Loucy (cell line): ENCODE measurements around the gene HOXB4.

Experiments
- H2AFZ ChIP-seq: fragments of 200-600 bp; sonication (generic); 2 replicates; pipeline ENCODE4 v1.6.0; 2016; ENCODE audit warnings: antibody characterized with exemption, mild to moderate bottlenecking, low read length, moderate library complexity
- H3F3A ChIP-seq: fragments of 200-600 bp; 2 replicates; pipeline ENCODE4 v1.6.0; 2016; ENCODE audit warnings: antibody characterized with exemption, low read depth, mild to moderate bottlenecking
- H3K27me3 ChIP-seq: fragments of 200-600 bp; sonication (generic); 2 replicates; pipeline ENCODE4 v1.6.1; 2014; ENCODE audit warnings: low read length, mild to moderate bottlenecking; ENCODE audit not compliant: insufficient read depth, poor library complexity, severe bottlenecking
- H3K36me3 ChIP-seq: fragments of 200-600 bp; sonication (generic); 2 replicates; pipeline ENCODE4 v1.6.1; 2016; ENCODE audit warnings: low read length; ENCODE audit not compliant: insufficient read depth
- H3K4me1 ChIP-seq: fragments of 200-600 bp; sonication (generic); 2 replicates; pipeline ENCODE4 v1.5.1; 2014; ENCODE audit warnings: low read length, mild to moderate bottlenecking; ENCODE audit not compliant: insufficient read depth, poor library complexity, severe bottlenecking
- H3K4me2 ChIP-seq: fragments of 200-600 bp; sonication (generic); 2 replicates; pipeline ENCODE4 v1.6.0; 2014; ENCODE audit warnings: antibody characterized with exemption, low read length, low read depth, mild to moderate bottlenecking; ENCODE audit not compliant: poor library complexity, severe bottlenecking
- H3K4me3 ChIP-seq: fragments of 200-600 bp; sonication (generic); 2 replicates; pipeline ENCODE4 v1.5.1; 2014; ENCODE audit warnings: low read length, mild to moderate bottlenecking, mixed read lengths; ENCODE audit not compliant: poor library complexity, severe bottlenecking
- H3K79me2 ChIP-seq: fragments of 200-600 bp; sonication (generic); 2 replicates; pipeline ENCODE4 v1.6.1; 2014; ENCODE audit warnings: low read length; ENCODE audit not compliant: insufficient read depth
- H3K9ac ChIP-seq: fragments of 200-600 bp; sonication (generic); 2 replicates; pipeline ENCODE4 v1.6.0; 2014; ENCODE audit warnings: mild to moderate bottlenecking, low read depth, low read length, moderate library complexity; ENCODE audit not compliant: poor library complexity, severe bottlenecking
- H3K9me2 ChIP-seq: fragments of 200-600 bp; sonication (generic); replicated peaks from 2 replicates; pipeline ENCODE4 v1.6.1; 2016; ENCODE audit warnings: low read depth, low read length, mixed read lengths
- H3K9me3 ChIP-seq: fragments of 200-600 bp; sonication (generic); 2 replicates; pipeline ENCODE4 v1.6.1; 2014; ENCODE audit warnings: mild to moderate bottlenecking, antibody characterized with exemption, low read length, low read depth; ENCODE audit not compliant: insufficient read depth
- H4K20me1 ChIP-seq: fragments of 200-600 bp; sonication (generic); 2 replicates; pipeline ENCODE4 v1.6.0; 2014; ENCODE audit warnings: antibody characterized with exemption, low read length, mild to moderate bottlenecking; ENCODE audit not compliant: insufficient read depth, poor library complexity, severe bottlenecking
- CTCF ChIP-seq: fragments of 200-600 bp; sonication (generic); conservative IDR thresholded peaks from 2 replicates; pipeline ENCODE4 v1.5.1; 2014; ENCODE audit warnings: mild to moderate bottlenecking, antibody characterized with exemption, low read length
- EZH2phosphoT487 ChIP-seq: fragments of 200-600 bp; IDR thresholded peaks from 2 replicates; pipeline ENCODE4 v1.6.1; 2018; ENCODE audit warnings: antibody characterized with exemption, mild to moderate bottlenecking, moderate library complexity, borderline replicate concordance

The HOXB4 gene

DNA sequence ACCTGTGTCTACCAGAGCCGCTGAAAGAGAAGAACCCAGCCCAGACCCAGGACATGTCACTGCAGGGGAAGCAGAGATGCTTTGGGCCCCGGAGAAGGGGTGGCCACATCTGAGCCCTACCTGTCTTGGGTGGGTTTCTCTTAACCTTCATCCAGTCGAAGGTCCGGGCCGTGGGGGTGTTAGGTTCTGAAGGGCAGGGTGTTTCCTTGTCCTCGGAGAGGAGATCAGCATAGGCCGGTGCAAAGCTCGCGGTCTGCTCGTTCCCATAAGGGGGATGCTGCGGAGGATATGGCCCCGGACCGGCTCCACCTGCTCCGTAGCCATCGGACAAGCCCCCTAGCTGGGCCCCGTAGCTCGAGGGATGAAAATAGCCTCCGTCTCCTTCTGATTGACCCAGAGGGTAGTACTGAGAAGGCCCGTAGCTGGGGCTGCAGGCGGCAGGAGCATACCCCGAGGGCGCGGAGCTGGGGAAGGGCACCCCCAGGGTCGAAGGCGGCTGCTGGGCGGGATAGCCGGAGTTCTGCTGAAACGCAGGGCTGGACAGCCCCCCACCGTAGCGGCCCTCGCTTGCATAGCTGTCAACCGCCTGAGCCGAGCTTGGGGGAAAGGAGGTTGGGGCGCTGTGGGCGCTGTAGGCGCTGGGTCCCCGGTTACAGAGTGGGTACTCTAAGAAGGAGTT, 47.8 kb downstream of the HOXB4 start:
- Histone ChIP-seq H3K9ac (no peak overlapping the region), H3K4me1 (peaks cover 4% of the 10 kb centered on the region), H4K20me1 (no peaks in the 10 kb centered on the region), H3K9me2 (no peaks in the 10 kb centered on the region), H3F3A (no peaks in the 10 kb centered on the region), H3K4me2 (no peak overlapping the region), H2AFZ (no peak overlapping the region), H3K79me2 (no peaks in the 10 kb centered on the region), H3K4me3 (no peak overlapping the region), H3K27me3 (no peaks in the 10 kb centered on the region), H3K36me3 (no peaks in the 10 kb centered on the region), H3K9me3 (no peaks in the 10 kb centered on the region)
- TF ChIP-seq EZH2phosphoT487: no peak

- H2AFZ ChIP-seq: no peak overlapping the region
- no peaks in the 10 kb centered on the region for H3K27me3 ChIP-seq
- no peak overlapping the region for H3K4me2 ChIP-seq
- H3F3A ChIP-seq: no peaks in the 10 kb centered on the region
- no peaks in the 10 kb centered on the region for H3K36me3 ChIP-seq
- TF ChIP-seq CTCF (no peak), EZH2phosphoT487 (no peak)
- H3K9ac ChIP-seq: no peak overlapping the region
- H4K20me1 ChIP-seq: no peaks in the 10 kb centered on the region
- peaks cover 4% of the 10 kb centered on the region for H3K4me1 ChIP-seq
- no peaks in the 10 kb centered on the region for H3K9me2 ChIP-seq
- H3K4me3 ChIP-seq: no peak overlapping the region
- no peaks in the 10 kb centered on the region for H3K79me2 ChIP-seq
- no peaks in the 10 kb centered on the region for H3K9me3 ChIP-seq
Measured at GRCh38 chr17:48529683-48530009, 48.5 kb downstream of the HOXB4 start.

GRCh38 chr17:48528936-48529682, 49.0 kb downstream of the HOXB4 start:
- Histone ChIP-seq H3K4me2 (no peak overlapping the region), H2AFZ (no peak overlapping the region), H3K4me1 (peaks cover 4% of the 10 kb centered on the region), H3K79me2 (no peaks in the 10 kb centered on the region), H3K36me3 (no peaks in the 10 kb centered on the region), H3K9me2 (no peaks in the 10 kb centered on the region), H3K9me3 (no peaks in the 10 kb centered on the region), H3K4me3 (no peak overlapping the region), H3K9ac (no peak overlapping the region), H3F3A (no peaks in the 10 kb centered on the region), H4K20me1 (no peaks in the 10 kb centered on the region), H3K27me3 (no peaks in the 10 kb centered on the region)
- TF ChIP-seq CTCF (no peak), EZH2phosphoT487 (no peak)
